Panc1 (cell line): ENCODE data around the gene TIMMDC1. TPM values are rescaled to one million over a fixed set of nuclear protein-coding genes. Genes with fewer than 3 reads are reported as not detected.

Experiments used
- ATAC-seq: fragments of 200-7000 bp; cut with Tn5 transposase; 2 replicates; pipeline ENCODE4 v1.9.1; 2020; ENCODE audit warnings: mild to moderate bottlenecking, moderate library complexity
- BruUV-seq: library from RNA; stranded (reverse); fragments of 400-500 nt; replicated peaks from 2 replicates; lab custom pipeline; 2021; lab: Mats Ljungman, UMichigan
- CTCF ChIA-PET: fragments of 300-600 bp; sonication (Branson Sonifier 250); formaldehyde crosslinking; loops from one replicate; lab custom pipeline; 2022; ENCODE audit warnings: antibody characterized with exemption; lab: Charles Lee
- POLR2A ChIA-PET: fragments of 300-600 bp; sonication (Branson Sonifier 250); formaldehyde crosslinking; loops from one replicate; lab custom pipeline; 2022; ENCODE audit warnings: antibody characterized with exemption; lab: Charles Lee
- DNase-seq: peaks from one replicate; pipeline ENCODE4 v3.0.0-alpha.2; 2010; ENCODE audit warnings: low read depth, low spot score
- H3K27ac ChIP-seq: 2 replicates; pipeline ENCODE4 v1.5.1; 2011; ENCODE audit warnings: mild to moderate bottlenecking, low read length, inconsistent platforms
- H3K27me3 ChIP-seq: fragments of 200-500 bp; sonication (Bioruptor generic); 2 replicates; pipeline ENCODE4 v1.6.0; 2014; ENCODE audit warnings: low read length, inconsistent platforms; ENCODE audit not compliant: control insufficient read depth, insufficient read depth
- H3K36me3 ChIP-seq: fragments of 200-500 bp; sonication (Bioruptor generic); 2 replicates; pipeline ENCODE4 v1.5.1; 2014; ENCODE audit warnings: inconsistent platforms, mild to moderate bottlenecking, low read length, moderate library complexity; ENCODE audit not compliant: control insufficient read depth, insufficient read depth
- H3K4me1 ChIP-seq: 2 replicates; pipeline ENCODE4 v1.5.1; 2011; ENCODE audit warnings: inconsistent platforms, mild to moderate bottlenecking, low read length, moderate library complexity; ENCODE audit not compliant: control insufficient read depth, insufficient read depth
- H3K4me3 ChIP-seq, 2 experiments: 2 replicates each; pipeline ENCODE4 v1.5.1; 2011 to 2012; ENCODE audit warnings: low read depth in 2 of 2, low read length in 2 of 2, mild to moderate bottlenecking in 2 of 2, inconsistent platforms in 1 of 2, moderate library complexity in 1 of 2
- H3K9me3 ChIP-seq: fragments of 200-500 bp; sonication (Bioruptor generic); 2 replicates; pipeline ENCODE4 v1.5.1; 2014; ENCODE audit warnings: low read depth, mild to moderate bottlenecking, inconsistent platforms, low read length, moderate library complexity; ENCODE audit not compliant: control insufficient read depth, insufficient read depth
- POLR2AphosphoS5 ChIP-seq: IDR thresholded peaks from 2 replicates; pipeline ENCODE4 v1.6.1; 2012; ENCODE audit warnings: mild to moderate bottlenecking, low read depth, low read length, moderate library complexity
- REST ChIP-seq, 2 experiments: IDR thresholded peaks; 2 replicates each; pipeline ENCODE4 v1.6.1; 2011 to 2012; ENCODE audit warnings: low read depth in 2 of 2, control low read depth in 1 of 2, low read length in 1 of 2, mild to moderate bottlenecking in 1 of 2, moderate library complexity in 1 of 2; ENCODE audit not compliant: insufficient read depth in 1 of 2
- SIN3A ChIP-seq: IDR thresholded peaks from 2 replicates; pipeline ENCODE4 v1.6.1; 2012; ENCODE audit warnings: low read depth, mild to moderate bottlenecking, low read length, moderate library complexity, borderline replicate concordance; ENCODE audit not compliant: insufficient read depth
- TCF7L2 ChIP-seq: IDR thresholded peaks from 2 replicates; pipeline ENCODE4 v1.6.1; 2011; ENCODE audit warnings: mild to moderate bottlenecking, low read depth, low read length, inconsistent platforms
- in situ Hi-C: cut with HindIII; loops from 2 replicates; pipeline ENCODE4 v1.10.0; 2016; ENCODE audit warnings: low sequenced_read_pairs, low pct_unique_long_range_greater_than_20kb
- intact Hi-C: fragments of 100-400 bp; cut with micrococcal nuclease; formaldehyde crosslinking; loops from one replicate; pipeline ENCODE4 v1.10.0; 2022; ENCODE audit not compliant: unreplicated experiment
- total RNA-seq: library from RNA; stranded (reverse); gene quantifications from one replicate; pipeline ENCODE4 v1.2.1, GENCODE V29; 2021; ENCODE audit not compliant: unreplicated experiment
- TF ChIP-seq, protein P1 (sequence below): fragments of 450-650 bp; IDR thresholded peaks from 2 replicates; pipeline ENCODE4 v1.5.1; 2017; ENCODE audit warnings: mild to moderate bottlenecking

TIMMDC1 gene
- total RNA-seq, 1 experiment from 2014 or later: 170 TPM

DNA sequence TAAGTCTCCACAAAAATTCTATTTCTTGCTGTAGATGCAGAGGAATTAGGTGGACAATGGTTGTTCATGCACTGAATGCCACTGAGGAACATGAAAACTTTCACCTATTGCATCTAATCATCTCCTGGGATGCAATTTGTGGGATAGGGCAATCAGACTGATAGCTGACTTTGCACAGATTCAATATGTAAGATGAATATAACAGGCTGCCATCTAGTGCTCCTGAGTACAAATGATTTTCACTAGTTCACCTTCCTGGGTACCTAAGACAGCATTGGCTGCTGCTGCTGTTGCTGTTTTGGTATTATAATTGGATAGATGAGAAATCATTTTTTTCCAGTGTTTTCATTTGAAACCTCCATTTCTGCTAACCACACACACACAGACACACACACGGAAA lies 19.7 kb downstream of the TIMMDC1 start:
- TF ChIP-seq, protein P1, sequence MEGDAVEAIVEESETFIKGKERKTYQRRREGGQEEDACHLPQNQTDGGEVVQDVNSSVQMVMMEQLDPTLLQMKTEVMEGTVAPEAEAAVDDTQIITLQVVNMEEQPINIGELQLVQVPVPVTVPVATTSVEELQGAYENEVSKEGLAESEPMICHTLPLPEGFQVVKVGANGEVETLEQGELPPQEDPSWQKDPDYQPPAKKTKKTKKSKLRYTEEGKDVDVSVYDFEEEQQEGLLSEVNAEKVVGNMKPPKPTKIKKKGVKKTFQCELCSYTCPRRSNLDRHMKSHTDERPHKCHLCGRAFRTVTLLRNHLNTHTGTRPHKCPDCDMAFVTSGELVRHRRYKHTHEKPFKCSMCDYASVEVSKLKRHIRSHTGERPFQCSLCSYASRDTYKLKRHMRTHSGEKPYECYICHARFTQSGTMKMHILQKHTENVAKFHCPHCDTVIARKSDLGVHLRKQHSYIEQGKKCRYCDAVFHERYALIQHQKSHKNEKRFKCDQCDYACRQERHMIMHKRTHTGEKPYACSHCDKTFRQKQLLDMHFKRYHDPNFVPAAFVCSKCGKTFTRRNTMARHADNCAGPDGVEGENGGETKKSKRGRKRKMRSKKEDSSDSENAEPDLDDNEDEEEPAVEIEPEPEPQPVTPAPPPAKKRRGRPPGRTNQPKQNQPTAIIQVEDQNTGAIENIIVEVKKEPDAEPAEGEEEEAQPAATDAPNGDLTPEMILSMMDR: no peak
- TF ChIP-seq SIN3A (no peak), REST (IDR thresholded peaks at IDR 0.05; ENCODE audit: insufficient read depth in 1 of 2, low read depth in 2 of 2, low read length in 1 of 2) (no peak), TCF7L2 (no peak), POLR2AphosphoS5 (no peak)
- in situ Hi-C loops: no loop called here
- no peak for ATAC-seq
- intact Hi-C loops: no loop called here
- H3K4me1 ChIP-seq: no peaks in the 10 kb centered on the region
- no peak for DNase-seq
- no peak overlapping the region for H3K27ac ChIP-seq
- ChIA-PET CTCF (no interaction called here), POLR2A (no interaction called here)
- BruUV-seq: no TSS peak
- H3K27me3 ChIP-seq: no peaks in the 10 kb centered on the region
- no peaks in the 10 kb centered on the region for H3K9me3 ChIP-seq
- H3K36me3 ChIP-seq: peaks cover 29% of the 10 kb centered on the region
- H3K4me3 ChIP-seq: no peak overlapping the region

DNA sequence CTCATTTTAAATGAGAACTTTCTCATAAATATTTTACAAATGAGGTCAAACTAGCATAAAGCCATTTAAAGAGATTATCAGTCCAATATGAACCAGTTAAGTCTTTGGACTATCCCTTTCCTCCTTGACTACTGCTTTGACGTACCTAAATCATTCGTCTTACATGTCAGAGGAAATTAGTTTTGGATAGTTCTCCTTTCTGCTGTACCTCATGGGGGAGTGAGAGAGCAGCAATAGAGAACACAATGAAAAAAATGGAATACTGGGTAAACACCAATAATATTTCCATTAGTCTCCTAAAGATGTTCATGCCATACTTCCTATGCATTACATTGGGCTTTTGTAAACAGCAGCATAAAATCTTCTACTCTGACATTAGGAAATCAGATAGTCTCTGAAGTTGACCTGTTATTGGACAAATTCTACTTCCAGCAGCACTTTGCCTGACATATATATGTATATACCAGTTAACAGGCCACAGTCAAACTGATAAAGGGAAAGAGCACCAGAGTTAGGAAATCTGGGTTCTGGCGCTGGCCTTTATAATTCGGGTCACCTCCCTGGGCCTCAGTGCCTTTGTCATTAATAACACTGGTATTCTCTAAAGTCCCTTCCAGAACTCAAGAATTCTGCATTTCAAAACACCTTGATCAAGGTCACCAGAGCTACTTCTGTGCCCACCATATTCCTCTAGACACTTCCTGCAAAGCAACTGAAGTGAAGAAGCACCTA lies 26.8 kb downstream of the TIMMDC1 start:
- DNase-seq (no peak), ATAC-seq (no peak)
- intact Hi-C loops (no loop called here), in situ Hi-C loops (no loop called here)
- ChIA-PET CTCF (interaction anchor here (0.6 kb wide), 1 partner anchor 212 kb away, joined by 3 read pairs; no protein-coding TSS in a partner anchor), POLR2A (interaction anchor here (0.6 kb wide), 1 partner anchor 77 kb away, joined by 3 read pairs; no protein-coding TSS in a partner anchor)
- Histone ChIP-seq H3K4me1 (no peaks in the 10 kb centered on the region), H3K27ac (no peak overlapping the region), H3K27me3 (no peaks in the 10 kb centered on the region), H3K4me3 (no peak overlapping the region), H3K9me3 (no peaks in the 10 kb centered on the region), H3K36me3 (peaks cover 6% of the 10 kb centered on the region; the same call in 1 of the 2 replicates)
- no TSS peak for BruUV-seq
- TF ChIP-seq POLR2AphosphoS5 (no peak), SIN3A (no peak)
- TF ChIP-seq, protein P1: peak; percentile 28; the same call in 1 of the 2 replicates
